ENCODE measurements around the gene WDR48. TPM values are rescaled to one million over a fixed set of nuclear protein-coding genes. Genes with fewer than 3 reads are reported as not detected.

Gene WDR48
- polyA plus RNA-seq, 1 donor from 2014 or later = 111 TPM

- Histone ChIP-seq H3K4me3 (ENCODE audit: low read length) (no peak overlapping the region), H4K20me1 (ENCODE audit: insufficient read depth) (no peaks in the 10 kb centered on the region), H3K9me3 (ENCODE audit: low read length) (no peaks in the 10 kb centered on the region), H3K4me2 (ENCODE audit: low read length) (no peak overlapping the region), H3K27ac (ENCODE audit: low read length) (no peak overlapping the region), H3K36me3 (ENCODE audit: insufficient read depth, low read length) (peaks cover 7% of the 10 kb centered on the region), H3K79me2 (replicated peaks; ENCODE audit: insufficient read depth, low read length) (no peaks in the 10 kb centered on the region), H3K9me2 (ENCODE audit: insufficient read depth, low read length) (no peaks in the 10 kb centered on the region), H3K9ac (ENCODE audit: low read length) (no peak overlapping the region), H3F3A (ENCODE audit: insufficient read depth, low read length, poor library complexity, severe bottlenecking) (no peaks in the 10 kb centered on the region), H2AFZ (ENCODE audit: low read depth, low read length) (no peak overlapping the region), H3K27me3 (ENCODE audit: insufficient read depth, low read depth, low read length) (no peaks in the 10 kb centered on the region)
- TF ChIP-seq CTCF (IDR thresholded peaks at IDR 0.05; ENCODE audit: poor library complexity, severe bottlenecking) (no peak), POLR2AphosphoS5 (IDR thresholded peaks at IDR 0.05) (no peak)
Observed at GRCh38 chr3:39139442-39139841, 87.6 kb downstream of the WDR48 start.

DNA sequence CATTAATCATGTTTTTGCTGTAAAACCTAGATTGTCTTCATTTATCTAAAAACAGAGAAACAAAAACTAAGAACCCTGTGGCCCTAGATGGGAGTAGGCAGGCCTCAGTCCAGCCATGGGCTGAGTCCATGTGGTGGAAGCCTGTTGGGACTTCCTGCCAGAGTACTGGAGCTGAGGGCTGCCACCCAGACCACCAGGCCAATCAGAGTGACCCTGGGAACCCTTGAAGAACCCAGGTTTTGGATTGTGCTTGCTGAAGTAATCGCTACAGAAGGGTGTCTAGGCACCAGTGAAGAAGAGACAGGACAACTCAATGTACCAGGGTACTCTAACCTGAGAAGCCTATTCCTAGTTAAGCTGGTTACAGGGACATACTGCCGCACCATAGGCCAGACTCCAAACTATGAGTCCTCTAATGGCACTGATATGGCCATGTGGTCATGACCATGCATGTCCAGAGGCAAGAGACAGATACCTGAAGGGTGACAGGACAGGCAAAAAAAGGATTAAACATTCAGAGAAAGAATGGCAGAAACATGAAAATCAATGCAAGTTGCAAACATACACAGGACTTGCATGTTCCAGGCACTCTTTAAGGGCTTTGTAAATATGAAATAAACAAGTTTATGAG is 88.6 kb downstream of the WDR48 start:
- Histone ChIP-seq H3K4me3 (ENCODE audit: low read length) (no peak overlapping the region), H2AFZ (ENCODE audit: low read depth, low read length) (no peak overlapping the region), H3K27me3 (ENCODE audit: insufficient read depth, low read depth, low read length) (no peaks in the 10 kb centered on the region), H3K79me2 (replicated peaks; ENCODE audit: insufficient read depth, low read length) (no peaks in the 10 kb centered on the region), H3K9me2 (ENCODE audit: insufficient read depth, low read length) (no peaks in the 10 kb centered on the region), H3K9ac (ENCODE audit: low read length) (no peak overlapping the region), H3K27ac (ENCODE audit: low read length) (no peak overlapping the region), H4K20me1 (ENCODE audit: insufficient read depth) (no peaks in the 10 kb centered on the region), H3K36me3 (ENCODE audit: insufficient read depth, low read length) (peaks cover 7% of the 10 kb centered on the region), H3K9me3 (ENCODE audit: low read length) (no peaks in the 10 kb centered on the region), H3F3A (ENCODE audit: insufficient read depth, low read length, poor library complexity, severe bottlenecking) (no peaks in the 10 kb centered on the region), H3K4me2 (ENCODE audit: low read length) (no peak overlapping the region)
- no peak for TF ChIP-seq CTCF (IDR thresholded peaks at IDR 0.05; ENCODE audit: poor library complexity, severe bottlenecking)
- TF ChIP-seq EZH2 (IDR thresholded peaks at IDR 0.05; ENCODE audit: borderline replicate concordance, insufficient read depth, low read length, poor library complexity, severe bottlenecking) = no peak
- TF ChIP-seq TAF1 (IDR thresholded peaks at IDR 0.05; ENCODE audit: low read depth) = no peak
- TF ChIP-seq EP300 (conservative IDR thresholded peaks at IDR 0.05; ENCODE audit: poor library complexity, severe bottlenecking) = no peak
- no peak for TF ChIP-seq SMC3 (conservative IDR thresholded peaks at IDR 0.05; ENCODE audit: poor library complexity)
- TF ChIP-seq MXI1 (conservative IDR thresholded peaks at IDR 0.05; ENCODE audit: poor library complexity, severe bottlenecking) = no peak
- TF ChIP-seq, protein P1, sequence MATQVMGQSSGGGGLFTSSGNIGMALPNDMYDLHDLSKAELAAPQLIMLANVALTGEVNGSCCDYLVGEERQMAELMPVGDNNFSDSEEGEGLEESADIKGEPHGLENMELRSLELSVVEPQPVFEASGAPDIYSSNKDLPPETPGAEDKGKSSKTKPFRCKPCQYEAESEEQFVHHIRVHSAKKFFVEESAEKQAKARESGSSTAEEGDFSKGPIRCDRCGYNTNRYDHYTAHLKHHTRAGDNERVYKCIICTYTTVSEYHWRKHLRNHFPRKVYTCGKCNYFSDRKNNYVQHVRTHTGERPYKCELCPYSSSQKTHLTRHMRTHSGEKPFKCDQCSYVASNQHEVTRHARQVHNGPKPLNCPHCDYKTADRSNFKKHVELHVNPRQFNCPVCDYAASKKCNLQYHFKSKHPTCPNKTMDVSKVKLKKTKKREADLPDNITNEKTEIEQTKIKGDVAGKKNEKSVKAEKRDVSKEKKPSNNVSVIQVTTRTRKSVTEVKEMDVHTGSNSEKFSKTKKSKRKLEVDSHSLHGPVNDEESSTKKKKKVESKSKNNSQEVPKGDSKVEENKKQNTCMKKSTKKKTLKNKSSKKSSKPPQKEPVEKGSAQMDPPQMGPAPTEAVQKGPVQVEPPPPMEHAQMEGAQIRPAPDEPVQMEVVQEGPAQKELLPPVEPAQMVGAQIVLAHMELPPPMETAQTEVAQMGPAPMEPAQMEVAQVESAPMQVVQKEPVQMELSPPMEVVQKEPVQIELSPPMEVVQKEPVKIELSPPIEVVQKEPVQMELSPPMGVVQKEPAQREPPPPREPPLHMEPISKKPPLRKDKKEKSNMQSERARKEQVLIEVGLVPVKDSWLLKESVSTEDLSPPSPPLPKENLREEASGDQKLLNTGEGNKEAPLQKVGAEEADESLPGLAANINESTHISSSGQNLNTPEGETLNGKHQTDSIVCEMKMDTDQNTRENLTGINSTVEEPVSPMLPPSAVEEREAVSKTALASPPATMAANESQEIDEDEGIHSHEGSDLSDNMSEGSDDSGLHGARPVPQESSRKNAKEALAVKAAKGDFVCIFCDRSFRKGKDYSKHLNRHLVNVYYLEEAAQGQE (IDR thresholded peaks at IDR 0.05; ENCODE audit: borderline replicate concordance) = no peak
- no peak for TF ChIP-seq POLR2AphosphoS5 (IDR thresholded peaks at IDR 0.05)
- TF ChIP-seq RAD21 (conservative IDR thresholded peaks at IDR 0.05) = no peak

All from neural cell (in vitro differentiated cells).